DMS153 treated with DMSO at 0.1 percent for 48 hours (cell line): Measurements from ENCODE around the gene DOCK3.
"Not testable (repeated sequence)": the region's sequence is repeated elsewhere in the genome, so short reads cannot be mapped to it uniquely, and the experiment has no call there.

Experiments used
- DNase-seq: peaks from one replicate; lab custom pipeline; 2025; ENCODE audit not compliant: unreplicated experiment; lab: John Stamatoyannopoulos, UW

Gene DOCK3

DNA sequence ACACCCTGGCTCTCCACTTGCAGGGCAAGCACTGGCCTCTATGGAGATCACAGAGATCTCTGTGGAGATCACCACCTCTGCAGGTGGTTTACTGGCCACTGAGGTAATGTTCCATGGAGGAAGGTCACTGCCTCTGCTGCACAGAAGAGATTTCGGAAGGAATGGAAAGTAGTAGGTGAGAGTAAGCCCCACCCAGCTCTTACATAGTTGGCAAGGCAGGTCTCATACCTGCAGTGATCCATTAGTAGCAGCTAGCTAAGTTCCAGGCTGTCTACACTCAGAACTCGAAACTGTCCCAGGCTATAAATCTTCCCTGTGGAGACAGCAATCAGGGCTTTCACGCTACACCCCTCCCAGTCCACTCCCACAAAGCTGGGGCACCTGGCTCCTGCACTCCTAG, 516.1 kb downstream of the DOCK3 start:
- no peak for DNase-seq

- DNase-seq, result no peak
These were observed 517.0 kb downstream of the DOCK3 start for GRCh38 chr3:51191768-51192167.

DNA sequence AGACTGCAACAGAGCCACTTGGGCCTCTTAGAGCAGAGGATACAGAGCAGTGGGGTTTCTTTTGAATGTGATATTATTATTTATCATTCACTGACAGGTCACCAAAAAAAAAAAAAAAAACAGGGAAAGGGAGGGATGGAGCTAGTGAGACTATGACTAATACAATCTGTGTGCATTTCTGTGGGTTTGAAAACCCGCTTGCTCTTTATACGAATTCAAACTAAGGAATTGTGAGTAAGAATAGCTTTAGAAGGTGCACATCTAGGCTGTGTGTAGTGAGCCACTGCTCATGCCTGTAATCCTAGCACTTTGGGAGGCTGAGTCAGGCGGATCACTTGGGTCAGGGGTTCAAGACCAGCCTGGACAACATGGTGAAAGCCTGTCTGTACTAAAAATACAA, 523.8 kb downstream of the DOCK3 start:
- no peak for DNase-seq

- DNase-seq, result not testable (repeated sequence)
These were observed 524.6 kb downstream of the DOCK3 start for GRCh38 chr3:51199296-51199695.

- DNase-seq, result no peak
These were observed 541.6 kb downstream of the DOCK3 start for GRCh38 chr3:51216291-51216690.

GRCh38 chr3:51221959-51222358, 547.2 kb downstream of the DOCK3 start:
- no peak for DNase-seq

DNA sequence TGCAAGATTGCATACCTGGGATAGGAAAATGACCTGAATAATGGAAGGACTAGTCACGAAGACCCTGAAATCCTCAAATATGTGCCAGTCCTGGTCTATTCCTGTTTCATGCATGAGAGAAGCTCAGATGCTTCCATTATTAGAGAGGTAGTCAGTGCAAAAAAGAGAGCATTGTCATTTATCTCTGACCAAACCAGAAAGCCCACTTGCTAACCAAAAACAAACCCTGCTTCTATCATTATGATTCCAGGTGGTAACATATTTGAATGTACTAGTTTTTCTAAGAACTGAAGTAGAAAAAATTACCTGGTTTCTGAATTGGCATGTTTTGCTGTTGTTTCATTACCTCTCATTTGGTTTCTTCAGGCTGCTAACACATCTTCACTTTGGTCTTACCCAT, 549.6 kb downstream of the DOCK3 start:
- DNase-seq, result no peak

DNA sequence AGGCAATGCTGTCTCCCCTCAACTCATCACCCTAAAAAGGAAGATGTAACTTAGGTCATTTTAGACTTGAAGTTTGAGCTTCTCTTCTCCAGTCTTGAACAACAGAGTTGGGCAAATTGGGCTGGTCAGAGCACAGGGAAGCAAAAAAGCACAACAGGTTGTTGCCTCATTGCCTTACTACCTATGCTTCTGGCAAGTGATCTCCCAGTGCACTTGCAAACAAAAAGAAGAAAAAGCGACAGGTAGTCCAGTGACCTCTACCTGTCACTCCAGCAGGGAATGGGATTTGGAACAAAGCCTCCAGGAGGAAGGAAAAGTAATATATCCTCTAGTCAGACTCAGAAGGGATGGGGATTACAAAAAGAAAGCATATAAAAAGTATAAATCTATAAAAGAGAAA, 550.1 kb downstream of the DOCK3 start:
- no peak for DNase-seq

- DNase-seq, result no peak
These were observed 568.2 kb downstream of the DOCK3 start for GRCh38 chr3:51242939-51243338.

DNA sequence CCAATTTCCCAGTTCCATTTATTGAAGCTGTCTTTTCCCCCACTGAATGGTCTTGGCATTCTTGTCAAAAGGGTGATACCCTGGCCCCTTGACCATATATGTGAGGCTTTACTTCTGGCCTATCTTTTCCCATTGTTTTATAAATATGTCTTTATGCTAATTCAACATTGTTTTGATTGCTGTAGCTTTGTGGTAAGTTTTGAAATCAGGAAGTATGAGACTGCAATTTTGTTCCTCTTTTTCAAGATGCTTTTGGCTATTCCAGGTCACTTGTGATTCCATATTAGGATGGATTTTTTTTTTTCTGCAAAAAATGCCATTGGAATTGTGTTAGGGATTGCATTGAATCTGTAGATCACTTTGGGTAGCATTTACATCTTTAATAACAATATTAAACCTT, 569.2 kb downstream of the DOCK3 start:
- DNase-seq, result no peak

DNA sequence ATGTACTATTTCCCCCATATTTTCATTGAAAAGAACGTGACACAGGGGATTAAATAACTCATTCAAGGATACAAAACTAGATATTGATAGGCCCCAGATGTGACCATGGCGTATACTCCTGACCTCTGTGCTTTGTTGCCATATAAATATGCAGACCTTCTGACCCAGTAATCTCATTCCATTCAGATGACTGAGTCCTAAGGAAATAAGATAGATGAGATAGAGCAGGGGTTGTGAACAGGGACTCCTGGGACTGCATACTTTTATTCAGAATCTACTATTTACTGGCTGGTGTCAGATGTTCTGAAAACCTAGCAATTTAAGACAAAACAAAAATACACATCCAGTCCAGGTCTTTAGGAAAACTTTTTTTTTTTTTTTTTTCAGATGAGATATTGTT, 571.1 kb downstream of the DOCK3 start:
- DNase-seq, result no peak

GRCh38 chr3:51257870-51258269, 583.1 kb downstream of the DOCK3 start:
- no peak for DNase-seq

DNA sequence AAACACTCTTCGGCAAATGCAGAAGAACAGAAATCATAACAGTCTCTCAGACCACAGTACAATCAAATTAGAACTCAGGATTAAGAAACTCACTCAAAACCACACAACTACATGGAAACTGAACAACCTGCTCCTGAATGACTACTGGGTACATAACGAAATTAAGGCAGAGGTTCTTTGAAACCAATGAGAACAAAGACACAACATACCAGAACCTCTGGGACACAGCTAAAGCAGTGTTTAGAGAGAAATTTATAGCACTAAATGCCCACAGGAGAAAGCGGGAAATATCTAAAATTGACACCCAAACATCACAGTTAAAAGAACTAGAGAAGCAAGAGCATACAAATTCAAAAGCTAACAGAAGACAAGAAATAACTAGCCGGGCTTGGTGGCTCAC, 589.4 kb downstream of the DOCK3 start:
- not testable (repeated sequence) for DNase-seq

DNA sequence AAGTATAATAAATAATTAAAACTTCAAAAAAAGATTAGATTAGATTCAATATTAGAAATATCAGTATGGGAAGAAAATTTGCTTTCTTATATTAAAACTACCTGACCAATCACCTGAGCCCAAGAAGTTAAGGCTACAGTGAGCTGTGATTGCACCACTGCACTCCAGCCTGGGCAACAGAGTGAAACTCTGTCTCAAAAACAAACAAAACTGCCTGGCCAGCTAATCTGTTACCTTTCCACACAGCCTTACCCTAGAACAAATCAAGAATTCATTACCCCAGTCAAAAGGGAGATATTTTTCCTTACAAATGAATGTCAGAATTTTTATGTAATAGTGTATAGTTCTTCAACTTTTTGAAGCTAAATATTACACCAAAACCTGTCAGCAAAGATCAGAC, 593.4 kb downstream of the DOCK3 start:
- no peak for DNase-seq

GRCh38 chr3:51269466-51269865, 594.7 kb downstream of the DOCK3 start:
- DNase-seq, result no peak

DNA sequence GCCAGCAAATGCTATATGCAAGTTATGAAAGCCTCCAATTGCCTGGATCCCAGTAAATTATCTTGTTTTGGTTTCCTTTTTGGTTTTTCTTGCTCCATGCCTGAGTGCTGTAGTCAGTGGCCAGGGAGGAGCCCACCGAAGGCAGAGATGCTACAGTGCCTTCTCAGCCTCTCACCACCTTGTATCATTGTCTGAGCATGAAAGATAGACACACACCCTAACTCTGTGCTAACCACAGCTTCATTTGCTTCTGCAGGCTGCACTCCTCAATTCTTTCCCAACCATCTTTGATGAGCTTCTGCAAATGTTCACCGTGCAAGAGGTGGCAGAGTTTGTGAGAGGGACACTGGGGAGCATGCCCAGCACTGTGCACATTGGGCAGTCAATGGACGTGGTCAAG, 595.8 kb downstream of the DOCK3 start:
- no peak for DNase-seq

GRCh38 chr3:51271172-51271571, 596.4 kb downstream of the DOCK3 start:
- DNase-seq, result no peak

DNA sequence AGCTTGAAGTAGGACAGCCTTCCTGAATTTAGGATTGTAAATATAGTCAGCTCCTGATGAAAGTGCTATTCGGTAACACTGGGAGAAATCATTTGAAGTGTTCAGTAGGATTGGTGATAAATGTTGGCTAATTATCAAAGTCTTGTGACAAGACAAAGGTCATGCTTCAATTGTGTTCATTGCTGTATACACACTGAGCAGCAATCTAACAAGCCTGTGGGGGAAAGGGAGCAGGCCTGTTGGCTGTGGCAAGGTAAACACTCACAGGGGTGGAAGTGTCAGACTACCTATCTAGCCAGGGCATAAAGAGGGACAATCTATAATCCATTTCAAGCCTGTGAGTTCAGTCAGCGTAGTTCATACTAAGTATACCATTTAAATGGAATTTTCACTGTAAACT, 599.3 kb downstream of the DOCK3 start:
- DNase-seq, result no peak

DNA sequence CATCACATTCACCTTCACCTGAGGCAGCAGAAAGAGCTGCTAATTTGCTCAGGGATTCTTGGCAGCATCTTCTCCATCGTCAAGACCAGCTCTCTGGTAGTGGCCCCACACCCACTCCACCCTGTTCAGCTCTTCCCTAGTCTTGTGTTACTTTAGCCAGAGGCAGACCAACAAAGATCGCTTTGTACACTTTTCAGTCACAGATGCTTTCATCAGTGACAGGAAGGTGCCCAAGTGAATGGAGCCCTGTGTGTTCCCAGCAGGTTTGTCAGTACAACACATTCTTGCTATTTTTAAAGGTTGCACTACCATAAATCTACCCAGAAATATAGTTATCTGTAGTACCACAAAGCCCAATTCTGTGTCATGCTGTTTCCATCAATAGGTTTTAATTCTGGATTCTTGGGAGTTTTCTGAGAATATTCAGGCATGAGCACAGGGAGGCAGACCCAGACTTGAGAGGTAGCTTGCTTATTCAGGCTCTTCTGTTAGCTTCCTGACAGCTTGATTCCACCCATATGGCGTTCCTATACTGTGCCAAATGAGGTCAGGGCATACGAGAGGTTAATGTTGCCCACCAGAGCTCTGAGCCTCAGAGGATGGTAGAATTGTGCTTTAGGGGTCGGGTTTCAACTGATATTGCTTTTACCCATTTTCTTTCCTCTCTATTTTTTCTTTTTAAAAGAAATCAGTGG, 600.5 kb downstream of the DOCK3 start:
- DNase-seq, result no peak

GRCh38 chr3:51276046-51276445, 601.3 kb downstream of the DOCK3 start:
- DNase-seq, result no peak

DNA sequence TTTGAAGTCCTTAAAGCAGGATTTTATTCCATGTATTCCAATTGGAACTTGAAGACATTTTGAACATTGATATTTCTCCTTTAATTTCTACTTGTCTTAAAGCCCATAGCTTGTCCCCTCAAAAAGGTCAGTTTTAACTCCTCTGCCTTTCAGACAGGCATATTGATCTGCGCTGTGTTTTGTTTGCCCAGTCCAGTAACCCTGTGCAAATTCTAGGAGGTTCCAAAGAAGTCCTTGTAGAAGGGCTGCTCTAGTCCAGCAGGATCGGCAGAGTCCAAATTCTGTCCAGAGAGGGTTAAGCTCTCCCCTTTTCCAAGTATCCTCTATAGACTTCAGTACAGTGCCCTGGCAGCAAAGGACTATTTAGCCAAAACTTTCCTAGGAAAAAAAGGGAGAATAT, 604.7 kb downstream of the DOCK3 start:
- no peak for DNase-seq

GRCh38 chr3:51280176-51280575, 605.4 kb downstream of the DOCK3 start:
- DNase-seq, result no peak

- no peak for DNase-seq
These were observed 608.2 kb downstream of the DOCK3 start for GRCh38 chr3:51282931-51283330.
